ENCODE measurements around the gene NAALADL2.

Gene NAALADL2

DNA sequence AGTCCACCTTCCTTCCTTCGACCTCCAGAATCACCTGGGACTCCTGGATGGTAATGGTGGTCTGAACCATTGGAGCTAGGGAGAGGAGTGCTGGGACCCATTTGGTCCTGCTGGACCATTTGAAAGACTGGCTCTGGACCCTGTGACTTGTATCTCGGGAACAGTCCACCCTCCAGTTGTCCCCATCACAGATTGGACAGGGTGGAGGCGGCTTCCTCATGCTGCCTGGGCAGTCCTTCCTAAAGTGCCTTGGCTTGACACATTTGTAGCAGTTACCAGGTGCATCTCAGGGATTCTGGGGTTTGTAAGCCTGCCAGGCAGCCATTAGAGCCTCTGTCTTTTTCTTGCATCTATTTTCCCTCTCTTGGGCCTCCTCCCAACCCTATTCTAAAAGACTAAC, 758.1 kb downstream of the NAALADL2 start:
- no peak for DNase-seq

GRCh38 chr3:175619369-175619768, 760.2 kb downstream of the NAALADL2 start:
- no peak for DNase-seq

DNA sequence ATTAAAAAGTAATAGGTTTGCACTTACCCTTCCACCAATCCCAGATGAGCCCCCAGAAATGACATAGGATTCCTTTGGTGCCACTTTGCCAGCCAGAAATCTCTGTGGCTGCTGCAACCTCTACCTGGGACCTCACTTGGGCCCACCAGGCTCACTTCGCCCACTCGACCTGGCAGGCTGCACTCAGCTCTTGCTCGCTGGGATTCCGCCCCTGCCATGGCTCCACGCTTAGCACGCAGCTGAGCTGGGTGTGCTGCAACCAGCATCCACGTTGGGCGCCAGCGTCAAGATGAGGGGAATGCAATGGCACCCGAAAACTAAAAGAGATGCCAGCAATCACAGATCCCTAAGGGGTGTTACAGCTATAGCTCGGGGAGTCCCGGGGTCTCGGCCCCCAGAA, 761.0 kb downstream of the NAALADL2 start:
- no peak for DNase-seq

- no peak for DNase-seq
Observed at GRCh38 chr3:175620532-175620931, 761.4 kb downstream of the NAALADL2 start.

GRCh38 chr3:175640958-175641357, 781.8 kb downstream of the NAALADL2 start:
- no peak for DNase-seq

DNA sequence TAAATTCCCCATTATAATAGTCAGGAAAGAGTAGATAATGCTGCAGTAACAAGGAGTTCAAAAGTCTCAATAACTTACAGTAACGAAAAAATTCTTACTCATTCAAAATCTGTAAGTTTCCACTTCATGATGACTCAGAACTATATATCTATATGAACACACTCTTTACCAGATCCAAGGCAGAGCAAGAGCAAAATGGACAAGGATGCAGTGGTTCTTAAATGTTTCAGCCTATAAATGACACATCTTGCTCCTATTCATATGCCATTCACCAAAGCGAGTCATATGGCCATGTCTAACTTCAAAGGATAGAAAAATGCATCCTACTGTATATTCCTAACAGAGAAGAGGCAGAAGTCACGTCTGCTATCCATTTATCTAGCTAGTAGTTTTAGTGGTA, 787.7 kb downstream of the NAALADL2 start:
- DNase-seq: no peak

GRCh38 chr3:175648899-175649298, 789.8 kb downstream of the NAALADL2 start:
- no peak for DNase-seq

GRCh38 chr3:175651716-175652115, 792.6 kb downstream of the NAALADL2 start:
- no peak for DNase-seq

- DNase-seq: no peak
Observed at GRCh38 chr3:175655351-175655750, 796.2 kb downstream of the NAALADL2 start.

DNA sequence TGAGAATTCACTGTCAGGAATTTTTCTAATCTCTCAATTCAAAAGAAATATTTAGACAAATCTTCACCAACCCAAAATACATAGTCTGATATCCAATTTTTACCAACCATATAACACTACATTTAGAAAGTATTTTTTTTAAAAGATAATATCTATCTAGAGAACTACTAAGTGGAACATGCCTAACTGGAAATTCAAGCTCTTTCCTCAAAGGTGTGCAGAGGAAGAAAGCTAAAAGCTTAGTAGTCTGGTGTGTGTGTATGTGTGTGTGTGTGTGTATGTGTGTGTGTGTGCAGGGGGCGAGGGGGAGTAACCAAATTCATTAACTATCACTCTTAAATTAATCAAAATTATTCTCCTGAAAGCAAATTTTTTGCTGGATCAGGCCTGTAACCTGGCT, 797.3 kb downstream of the NAALADL2 start:
- DNase-seq: no peak

GRCh38 chr3:175659670-175660350, 800.7 kb downstream of the NAALADL2 start:
- no peak for DNase-seq

DNA sequence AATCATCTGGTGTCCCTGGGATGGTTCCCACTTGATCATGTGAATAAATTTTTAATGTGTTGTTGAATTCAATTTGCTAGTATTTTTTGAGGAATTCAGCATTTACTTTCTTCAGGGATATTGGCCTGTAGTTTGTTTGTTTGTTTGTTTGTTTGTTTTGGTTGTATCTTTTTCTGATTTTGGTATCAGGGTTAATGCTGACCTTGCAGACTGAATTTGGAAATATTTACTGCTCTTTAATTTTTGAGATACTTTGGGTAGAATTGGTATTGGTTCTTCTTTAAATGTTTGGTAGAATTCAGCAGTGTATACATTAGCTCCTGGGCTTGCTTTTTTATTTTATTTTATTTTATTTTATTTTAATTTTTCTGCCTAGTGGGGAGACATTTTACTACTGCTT, 803.7 kb downstream of the NAALADL2 start:
- no peak for DNase-seq

DNA sequence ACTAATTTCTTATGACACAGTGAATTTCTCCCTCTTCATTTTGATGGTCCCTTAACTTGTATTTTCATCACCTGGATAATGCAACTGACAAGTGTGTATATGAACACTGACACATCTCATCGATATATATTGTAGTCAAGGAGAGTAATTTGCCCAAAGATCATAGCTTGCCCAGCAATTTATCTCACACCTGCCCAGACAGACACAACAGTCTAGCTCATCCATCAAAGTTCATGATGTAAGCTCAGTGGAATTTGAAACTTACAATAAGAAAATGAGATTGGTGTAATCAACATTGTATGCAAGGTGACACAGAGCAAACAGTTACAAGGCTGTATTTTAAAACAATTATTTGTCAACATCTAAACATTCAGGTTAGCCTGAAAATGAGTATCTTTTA, 805.8 kb downstream of the NAALADL2 start:
- no peak for DNase-seq

- no peak for DNase-seq
Observed at GRCh38 chr3:175668300-175668699, 809.2 kb downstream of the NAALADL2 start.

- DNase-seq: no peak
Observed at GRCh38 chr3:175670557-175670956, 811.4 kb downstream of the NAALADL2 start.

DNA sequence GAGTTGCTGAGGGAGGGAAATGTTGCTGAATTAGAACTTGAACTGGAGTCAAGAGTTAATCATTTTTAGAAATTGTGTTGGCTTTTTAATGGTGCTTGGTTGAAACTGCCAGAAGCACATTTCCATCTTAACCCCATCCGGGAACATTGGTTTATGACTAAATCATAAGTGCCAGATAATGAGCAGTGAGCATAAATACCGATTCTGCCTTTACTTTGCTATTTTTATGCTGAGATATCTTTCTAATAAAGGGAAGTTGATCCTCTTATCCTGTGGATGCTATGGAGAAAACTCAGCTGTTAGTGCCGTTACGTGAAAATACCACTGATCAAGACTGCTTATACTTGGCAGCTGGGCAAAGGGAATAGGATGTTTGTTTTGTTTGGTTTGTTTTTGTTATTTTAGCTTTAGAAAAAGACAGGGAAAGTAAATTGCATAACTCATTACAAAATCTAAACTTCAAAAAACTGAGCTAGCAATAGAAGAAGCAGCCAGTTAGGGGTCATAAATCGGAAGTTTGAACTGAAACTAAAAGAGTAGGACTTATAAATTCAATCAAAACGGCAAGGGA, 813.1 kb downstream of the NAALADL2 start:
- no peak for DNase-seq

DNA sequence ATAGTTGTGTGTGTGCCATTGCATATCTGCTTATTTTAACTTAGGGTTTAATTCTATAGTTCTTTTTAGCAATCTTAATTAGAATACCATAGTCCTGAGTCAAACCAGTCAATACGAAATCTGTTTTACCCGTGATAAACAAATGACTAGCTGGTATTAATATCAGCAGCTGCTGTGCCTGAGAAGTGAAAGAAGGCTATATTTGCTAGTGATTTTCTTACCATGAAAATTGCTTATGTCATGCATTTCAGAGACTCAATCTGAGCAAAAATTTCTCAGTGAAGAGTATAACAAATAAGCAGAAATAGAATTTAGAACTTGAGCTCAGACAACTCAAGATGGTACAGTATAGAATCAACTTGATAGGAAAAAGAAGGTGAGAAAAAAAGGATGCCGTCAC, 820.4 kb downstream of the NAALADL2 start:
- no peak for DNase-seq

GRCh38 chr3:175692256-175692655, 833.1 kb downstream of the NAALADL2 start:
- no peak for DNase-seq

DNA sequence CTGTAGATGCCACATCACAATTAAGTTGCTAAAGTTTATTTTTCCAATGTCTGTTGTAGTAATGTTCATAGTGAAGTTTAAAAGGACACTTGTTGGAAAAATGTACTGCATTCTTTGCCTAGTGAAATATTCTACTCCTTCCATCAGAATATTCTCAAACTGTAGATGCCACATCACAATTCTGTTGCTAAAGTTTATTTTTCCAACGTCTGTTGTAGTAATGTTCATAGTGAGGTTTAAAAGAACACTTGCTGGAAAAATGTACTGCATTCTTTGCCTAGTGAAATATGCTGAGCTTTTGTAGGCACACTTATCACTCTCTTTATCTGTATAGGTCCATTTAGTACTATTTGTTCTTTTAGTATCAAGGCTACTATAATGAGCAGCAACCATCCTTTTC, 836.1 kb downstream of the NAALADL2 start:
- no peak for DNase-seq

- DNase-seq: no peak
Observed at GRCh38 chr3:175702956-175703355, 843.8 kb downstream of the NAALADL2 start.

DNA sequence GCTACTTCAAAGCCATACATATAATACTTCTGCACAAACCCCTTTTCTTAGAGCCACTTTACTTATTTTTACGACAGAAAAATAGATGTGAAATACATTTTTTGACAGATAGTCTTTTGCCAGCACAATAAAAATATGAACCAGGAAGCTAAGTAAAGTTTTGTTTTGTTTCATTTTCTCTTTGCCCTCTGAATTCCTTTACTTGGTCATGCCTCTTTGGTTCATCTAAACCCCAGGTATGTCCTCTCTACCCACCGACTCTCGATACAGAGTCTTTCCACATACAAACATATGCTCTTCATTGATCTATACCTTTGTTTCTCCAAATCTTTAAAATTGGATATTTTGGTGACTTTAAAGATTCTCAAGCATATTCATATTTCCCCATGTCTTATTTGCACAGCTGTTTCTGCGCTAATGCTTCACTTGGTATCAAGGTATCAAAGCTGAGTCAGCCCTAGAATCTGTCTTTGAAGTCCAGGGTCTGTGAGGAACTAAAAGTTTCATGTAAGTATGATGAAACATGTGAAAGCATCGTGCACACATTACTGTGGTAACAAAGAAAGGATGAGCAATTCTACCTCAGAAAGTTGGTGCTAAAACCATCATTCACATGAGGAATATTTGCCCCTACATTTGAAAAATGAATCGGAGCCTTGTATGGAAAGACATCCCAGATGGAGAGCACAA, 845.4 kb downstream of the NAALADL2 start:
- no peak for DNase-seq

GRCh38 chr3:175713268-175713667, 854.1 kb downstream of the NAALADL2 start:
- DNase-seq: no peak

DNA sequence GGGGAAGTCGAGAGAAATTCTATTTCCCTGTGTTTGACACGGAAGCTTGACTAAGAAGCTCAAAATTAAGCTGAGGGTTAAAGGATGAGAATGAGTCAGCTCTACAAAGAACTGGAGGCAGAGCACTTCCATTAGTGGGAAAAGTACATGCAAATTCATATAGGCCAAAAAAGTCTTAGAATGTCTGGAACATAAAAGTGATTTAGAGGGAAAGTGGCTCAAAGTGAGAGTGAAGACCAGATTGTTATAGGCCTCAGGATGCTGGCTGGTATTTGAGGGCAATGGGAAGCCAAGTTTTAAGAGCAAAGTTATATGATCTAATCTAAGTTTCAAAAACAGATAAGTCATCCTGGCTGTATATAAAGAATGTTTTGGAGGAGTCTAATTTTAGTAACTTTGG, 857.3 kb downstream of the NAALADL2 start:
- no peak for DNase-seq

DNA sequence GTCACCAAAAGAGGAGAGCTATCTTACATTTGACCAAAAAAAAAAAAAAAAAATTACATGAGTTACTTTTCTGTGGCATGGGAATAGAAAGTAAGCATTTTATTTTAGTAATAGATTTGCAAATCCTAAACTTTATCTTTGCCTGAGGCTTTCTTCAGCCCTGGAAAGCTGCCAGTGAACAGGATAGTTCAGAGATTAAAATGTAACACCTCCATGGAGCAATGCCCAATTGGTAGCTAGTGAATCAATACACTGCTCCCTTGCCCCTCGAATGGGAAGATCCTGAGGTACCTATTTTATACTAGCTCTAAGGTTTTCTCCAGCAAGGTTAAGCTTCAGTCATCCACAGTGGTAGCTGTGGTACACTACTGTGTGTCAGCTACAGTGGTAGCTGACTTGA, 867.1 kb downstream of the NAALADL2 start:
- no peak for DNase-seq

DNA sequence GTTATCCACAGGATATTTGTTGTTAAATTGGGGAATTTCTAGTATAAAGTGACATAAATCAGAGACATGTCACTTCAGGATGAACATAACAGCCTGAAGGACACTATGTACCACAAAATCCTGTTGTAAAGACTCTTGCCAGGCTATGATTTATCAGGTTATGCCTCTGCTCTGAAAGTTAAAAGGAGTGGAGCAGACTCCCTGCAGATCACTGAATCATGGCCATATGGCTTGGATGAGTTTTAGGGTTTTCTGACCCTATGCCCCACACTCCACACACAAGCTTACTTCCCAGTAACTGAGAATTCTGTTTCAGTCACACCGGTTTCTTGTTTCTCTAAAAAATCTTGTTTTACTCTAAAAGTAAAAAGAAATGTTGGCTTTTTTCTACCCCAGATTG, 869.4 kb downstream of the NAALADL2 start:
- no peak for DNase-seq
